Loucy (cell line): ENCODE measurements around the gene TENM4.
"Not testable (repeated sequence)": the region's sequence is repeated elsewhere in the genome, so short reads cannot be mapped to it uniquely, and the experiment has no call there.

Experiments
- EZH2phosphoT487 ChIP-seq: fragments of 200-600 bp; IDR thresholded peaks from 2 replicates; pipeline ENCODE4 v1.6.1; 2018; ENCODE audit warnings: antibody characterized with exemption, mild to moderate bottlenecking, moderate library complexity, borderline replicate concordance
- TF ChIP-seq, protein P1 (sequence below): fragments of 200-600 bp; sonication (generic); conservative IDR thresholded peaks from 2 replicates; pipeline ENCODE4 v1.5.1; 2014; ENCODE audit warnings: mild to moderate bottlenecking, antibody characterized with exemption, low read length

DNA sequence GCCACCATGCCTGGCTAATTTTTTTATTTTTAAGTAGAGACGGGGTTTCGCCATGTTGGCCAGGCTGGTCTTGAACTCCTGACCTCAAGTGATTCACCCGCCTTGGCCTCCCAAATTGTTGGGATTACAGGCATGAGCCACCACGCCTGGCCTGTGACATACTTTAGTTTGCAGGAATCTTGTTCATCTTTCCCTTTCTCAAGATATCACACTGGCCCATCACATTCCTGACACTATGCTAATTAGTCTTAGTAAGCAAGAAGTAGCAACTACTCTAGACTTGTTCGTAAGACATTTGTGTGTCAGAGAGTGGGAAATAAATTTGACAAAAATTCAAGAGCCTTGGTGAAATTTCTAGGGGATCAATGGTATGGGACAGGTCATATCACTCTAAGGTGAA is 831.5 kb downstream of the TENM4 start:
- TF ChIP-seq, protein P1, sequence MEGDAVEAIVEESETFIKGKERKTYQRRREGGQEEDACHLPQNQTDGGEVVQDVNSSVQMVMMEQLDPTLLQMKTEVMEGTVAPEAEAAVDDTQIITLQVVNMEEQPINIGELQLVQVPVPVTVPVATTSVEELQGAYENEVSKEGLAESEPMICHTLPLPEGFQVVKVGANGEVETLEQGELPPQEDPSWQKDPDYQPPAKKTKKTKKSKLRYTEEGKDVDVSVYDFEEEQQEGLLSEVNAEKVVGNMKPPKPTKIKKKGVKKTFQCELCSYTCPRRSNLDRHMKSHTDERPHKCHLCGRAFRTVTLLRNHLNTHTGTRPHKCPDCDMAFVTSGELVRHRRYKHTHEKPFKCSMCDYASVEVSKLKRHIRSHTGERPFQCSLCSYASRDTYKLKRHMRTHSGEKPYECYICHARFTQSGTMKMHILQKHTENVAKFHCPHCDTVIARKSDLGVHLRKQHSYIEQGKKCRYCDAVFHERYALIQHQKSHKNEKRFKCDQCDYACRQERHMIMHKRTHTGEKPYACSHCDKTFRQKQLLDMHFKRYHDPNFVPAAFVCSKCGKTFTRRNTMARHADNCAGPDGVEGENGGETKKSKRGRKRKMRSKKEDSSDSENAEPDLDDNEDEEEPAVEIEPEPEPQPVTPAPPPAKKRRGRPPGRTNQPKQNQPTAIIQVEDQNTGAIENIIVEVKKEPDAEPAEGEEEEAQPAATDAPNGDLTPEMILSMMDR: not testable (repeated sequence)
- TF ChIP-seq EZH2phosphoT487: not testable (repeated sequence)
